Neural crest cell (in vitro differentiated cells): ENCODE results near the gene MSANTD2. TPM values are rescaled to one million over a fixed set of nuclear protein-coding genes. Genes with fewer than 3 reads are reported as not detected.

ENCODE experiments used
- DNase-seq: peaks from one replicate; pipeline ENCODE4 v3.0.0; 2021; ENCODE audit warnings: low read depth, mixed read lengths, low spot score
- H3K27ac Mint-ChIP-seq: one replicate; pipeline ENCODE4 v1.8.0; 2021; ENCODE audit warnings: mild to moderate bottlenecking, mixed read lengths; ENCODE audit not compliant: unreplicated experiment
- H3K27me3 Mint-ChIP-seq: 2 replicates; pipeline ENCODE4 v1.8.0; 2021; ENCODE audit warnings: low read depth, mild to moderate bottlenecking, mixed read lengths
- H3K36me3 Mint-ChIP-seq: 2 replicates; pipeline ENCODE4 v1.8.0; 2021; ENCODE audit warnings: low read depth, mild to moderate bottlenecking, mixed read lengths
- H3K4me1 Mint-ChIP-seq: 2 replicates; pipeline ENCODE4 v1.8.0; 2021; ENCODE audit warnings: mixed read lengths
- H3K4me3 Mint-ChIP-seq: one replicate; pipeline ENCODE4 v1.8.0; 2021; ENCODE audit warnings: mild to moderate bottlenecking, mixed read lengths
- H3K9me3 Mint-ChIP-seq: 2 replicates; pipeline ENCODE4 v1.8.0; 2021; ENCODE audit warnings: mixed read lengths
- total RNA-seq: library from RNA; stranded (reverse); gene quantifications from 2 replicates; pipeline ENCODE4 v1.2.1, GENCODE V29; 2021
- TF ChIP-seq, protein P1 (sequence below): fragments of 200-600 bp; sonication (generic); conservative IDR thresholded peaks from 2 replicates; pipeline ENCODE4 v1.5.0; 2021; ENCODE audit warnings: antibody characterized with exemption, mild to moderate bottlenecking

The MSANTD2 gene
- total RNA-seq, 1 donor from 2014 or later = 28.7 TPM

DNA sequence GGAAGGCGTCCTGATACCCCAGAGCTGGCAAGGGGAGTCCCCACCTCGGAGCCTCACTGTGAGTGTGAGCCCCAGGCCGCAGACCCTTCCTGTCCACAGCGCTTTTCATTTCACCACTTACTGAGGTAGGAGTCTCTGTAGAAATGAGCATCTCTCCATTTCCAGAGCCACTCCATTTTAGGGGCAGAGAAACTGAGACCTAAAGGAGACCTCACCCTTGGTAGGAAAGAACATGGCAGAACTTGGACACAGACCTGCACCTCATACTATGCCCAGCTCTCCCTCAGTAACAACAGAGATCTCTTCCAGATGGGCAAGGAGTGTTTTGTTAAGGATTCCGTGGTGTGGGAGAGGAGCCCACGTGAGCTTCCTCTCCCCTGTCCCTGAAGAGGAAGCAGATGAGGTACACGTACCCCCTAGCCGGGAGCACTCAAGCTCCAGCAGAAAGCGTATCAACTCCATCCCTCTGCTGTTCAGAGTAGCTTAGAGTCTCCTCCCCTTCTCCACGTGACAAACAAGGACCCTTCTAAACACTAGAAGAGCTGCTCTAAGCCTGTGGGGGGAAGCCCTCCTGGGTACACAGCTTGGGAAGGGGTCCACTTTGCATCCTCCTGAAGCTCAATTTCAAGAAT lies 47.6 kb downstream of the MSANTD2 start:
- Mint-ChIP-seq H3K27ac (no peak overlapping the region), H3K4me1 (peaks cover 14% of the 10 kb centered on the region), H3K4me3 (no peak overlapping the region), H3K36me3 (no peaks in the 10 kb centered on the region), H3K27me3 (peaks cover 63% of the 10 kb centered on the region), H3K9me3 (no peaks in the 10 kb centered on the region)
- no peak for DNase-seq
- TF ChIP-seq, protein P1, sequence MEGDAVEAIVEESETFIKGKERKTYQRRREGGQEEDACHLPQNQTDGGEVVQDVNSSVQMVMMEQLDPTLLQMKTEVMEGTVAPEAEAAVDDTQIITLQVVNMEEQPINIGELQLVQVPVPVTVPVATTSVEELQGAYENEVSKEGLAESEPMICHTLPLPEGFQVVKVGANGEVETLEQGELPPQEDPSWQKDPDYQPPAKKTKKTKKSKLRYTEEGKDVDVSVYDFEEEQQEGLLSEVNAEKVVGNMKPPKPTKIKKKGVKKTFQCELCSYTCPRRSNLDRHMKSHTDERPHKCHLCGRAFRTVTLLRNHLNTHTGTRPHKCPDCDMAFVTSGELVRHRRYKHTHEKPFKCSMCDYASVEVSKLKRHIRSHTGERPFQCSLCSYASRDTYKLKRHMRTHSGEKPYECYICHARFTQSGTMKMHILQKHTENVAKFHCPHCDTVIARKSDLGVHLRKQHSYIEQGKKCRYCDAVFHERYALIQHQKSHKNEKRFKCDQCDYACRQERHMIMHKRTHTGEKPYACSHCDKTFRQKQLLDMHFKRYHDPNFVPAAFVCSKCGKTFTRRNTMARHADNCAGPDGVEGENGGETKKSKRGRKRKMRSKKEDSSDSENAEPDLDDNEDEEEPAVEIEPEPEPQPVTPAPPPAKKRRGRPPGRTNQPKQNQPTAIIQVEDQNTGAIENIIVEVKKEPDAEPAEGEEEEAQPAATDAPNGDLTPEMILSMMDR = no peak

DNA sequence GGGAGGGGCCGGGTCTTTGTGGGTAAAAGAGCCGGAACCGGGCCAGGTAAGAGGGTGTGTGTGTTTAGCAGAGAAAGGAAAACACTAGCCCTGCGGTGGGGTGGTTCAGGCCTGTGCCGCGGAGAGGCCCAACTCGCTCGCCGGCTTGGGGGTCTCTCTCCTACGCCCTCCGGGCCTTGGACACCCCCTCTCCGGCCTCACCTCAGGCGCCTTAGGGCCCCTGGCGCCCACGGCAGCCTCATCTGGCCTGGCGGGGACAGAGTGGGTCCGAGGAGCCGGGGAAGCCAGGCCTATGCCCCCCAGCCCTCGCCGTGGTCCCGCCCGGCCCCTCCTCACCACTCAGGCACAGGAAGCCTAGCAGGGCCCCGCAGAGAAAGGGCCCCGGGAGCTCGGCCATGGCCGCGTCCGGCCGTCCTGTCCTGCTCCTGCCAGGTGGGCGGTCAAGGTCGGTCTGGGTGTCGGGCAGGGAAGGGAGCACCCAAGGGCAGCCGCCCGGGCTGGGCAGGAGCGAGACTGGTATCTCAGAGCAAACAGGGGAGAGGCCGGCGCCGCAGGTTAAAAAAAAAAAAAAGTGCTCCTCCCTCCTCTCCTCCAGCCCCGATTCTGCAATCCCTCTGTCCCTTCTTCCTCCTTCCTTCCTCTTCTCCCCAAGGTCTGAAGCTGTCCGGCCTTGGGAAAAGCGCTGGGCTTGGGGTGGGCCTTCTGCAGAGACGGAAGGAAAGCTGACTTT lies 48.3 kb downstream of the MSANTD2 start, which contains the start of gene VSIG2:
VSIG2 (minus strand) TSS at position 515 of the 730 bp plus-strand sequence; CDS start at position 397, 118 bp downstream.
- Mint-ChIP-seq H3K4me1 (peaks cover 19% of the 10 kb centered on the region), H3K4me3 (no peak within 1 kb of the TSS), H3K9me3 (no peaks in the 10 kb centered on the region), H3K36me3 (no peaks in the 10 kb centered on the region), H3K27ac (no peak within 1 kb of the TSS), H3K27me3 (peaks cover 63% of the 10 kb centered on the region)
- no peak for DNase-seq
- TF ChIP-seq, protein P1 = no peak

DNA sequence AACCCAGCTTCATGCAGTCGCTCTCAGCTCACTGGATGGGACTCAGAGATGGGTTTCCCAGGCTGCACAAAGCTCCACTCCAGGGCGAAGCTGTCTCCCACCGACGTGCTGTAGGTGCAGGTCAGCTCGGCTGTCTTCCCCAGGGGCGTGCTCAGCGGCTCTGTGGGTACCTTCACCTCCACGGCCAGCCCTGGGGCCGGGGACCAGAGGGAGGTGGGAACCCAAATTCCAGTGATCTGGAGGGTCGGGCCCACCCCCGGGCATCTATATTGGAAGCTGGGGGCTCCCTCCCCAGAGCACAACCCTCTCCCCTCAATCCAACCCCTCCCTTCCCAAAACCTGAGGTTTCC lies 48.8 kb downstream of the MSANTD2 start:
- Mint-ChIP-seq H3K36me3 (peaks cover 3% of the 10 kb centered on the region), H3K9me3 (no peaks in the 10 kb centered on the region), H3K4me3 (no peak overlapping the region), H3K27ac (no peak overlapping the region), H3K27me3 (peaks cover 63% of the 10 kb centered on the region), H3K4me1 (peaks cover 21% of the 10 kb centered on the region)
- TF ChIP-seq, protein P1 = no peak
- no peak for DNase-seq

DNA sequence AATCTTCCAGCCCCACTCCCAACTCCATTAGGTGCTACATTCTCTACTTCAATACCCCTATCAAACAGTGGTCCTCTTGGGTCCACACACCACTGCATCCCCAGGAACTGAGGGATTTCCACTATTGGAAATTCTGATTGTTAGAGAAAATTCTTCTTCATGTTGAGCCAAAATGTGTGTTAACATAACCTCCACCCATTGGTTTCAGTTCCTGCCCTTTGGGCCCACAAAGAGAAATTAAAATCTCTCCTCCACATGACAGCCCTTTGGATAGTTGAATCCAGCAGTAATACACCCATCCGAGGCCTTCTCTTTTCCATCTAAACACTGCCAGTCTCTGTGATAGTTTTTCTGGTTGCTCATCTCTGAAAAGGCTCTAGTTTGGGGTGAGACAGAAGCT lies 50.3 kb downstream of the MSANTD2 start:
- H3K36me3 Mint-ChIP-seq = peaks cover 6% of the 10 kb centered on the region
- H3K27me3 Mint-ChIP-seq = peaks cover 70% of the 10 kb centered on the region

DNA sequence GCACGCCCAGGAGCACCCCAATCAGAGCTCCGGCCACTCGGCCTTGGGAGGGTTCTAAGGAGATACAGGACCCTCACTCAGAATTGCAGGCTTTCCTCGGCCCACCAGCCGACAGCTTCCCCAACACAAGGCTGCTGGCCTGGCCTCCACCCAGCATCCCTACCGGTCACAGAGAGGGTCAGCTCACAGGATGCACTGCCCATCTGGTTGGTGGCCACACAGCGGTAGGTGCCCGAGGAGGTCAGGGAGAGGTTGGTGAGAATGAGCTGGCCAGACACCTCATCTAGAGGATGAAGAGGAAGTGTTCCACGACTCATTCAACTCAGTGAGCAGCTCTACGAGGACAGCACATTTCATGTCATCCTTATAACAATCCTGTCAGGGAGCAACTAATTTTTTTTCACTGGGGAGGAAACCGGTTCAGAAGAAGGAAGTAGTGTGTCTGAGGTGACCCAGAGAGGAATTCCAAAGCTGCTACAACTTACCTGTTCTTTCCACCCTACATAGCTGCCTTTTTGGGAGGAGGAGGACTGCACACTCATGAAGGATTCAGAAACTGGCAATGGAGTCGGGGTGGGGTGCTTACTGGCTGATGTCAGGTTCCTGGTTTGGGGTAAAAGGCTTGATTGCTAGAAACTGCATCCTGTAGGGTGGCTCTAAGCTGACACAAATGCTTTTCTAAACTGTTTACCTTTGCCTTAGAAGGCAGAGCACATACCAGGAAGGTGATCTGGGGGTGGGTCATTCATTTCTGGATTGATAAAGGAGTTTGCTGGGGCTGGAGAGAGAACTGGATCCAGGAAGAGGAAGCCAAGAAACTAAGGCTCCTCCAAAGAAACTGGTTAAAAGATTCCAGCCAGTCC lies 51.5 kb downstream of the MSANTD2 start:
- Mint-ChIP-seq H3K9me3 (no peaks in the 10 kb centered on the region), H3K27ac (no peak overlapping the region), H3K36me3 (peaks cover 6% of the 10 kb centered on the region), H3K27me3 (peaks cover 77% of the 10 kb centered on the region), H3K4me3 (peak overlapping the region; percentile 38), H3K4me1 (peaks cover 17% of the 10 kb centered on the region)
- TF ChIP-seq, protein P1 = no peak
- DNase-seq = no peak

More for the DNA sequence above, 50.3 kb downstream of the MSANTD2 start:
- Mint-ChIP-seq H3K27ac (no peak overlapping the region), H3K4me1 (peaks cover 24% of the 10 kb centered on the region), H3K9me3 (no peaks in the 10 kb centered on the region), H3K4me3 (peak overlapping the region; percentile 29)
- TF ChIP-seq, protein P1 = no peak
- DNase-seq = no peak
